PC-9 (cell line): ENCODE results near the gene PCDHA4.
"Not testable (repeated sequence)": the region's sequence is repeated elsewhere in the genome, so short reads cannot be mapped to it uniquely, and the experiment has no call there.

Experiments used
- EZH2 ChIP-seq: fragments of 200-600 bp; sonication (generic); IDR thresholded peaks from 2 replicates; pipeline ENCODE4 v1.8.0; 2017; ENCODE audit warnings: antibody characterized with exemption, low read depth
- TF ChIP-seq, protein P1 (sequence below): fragments of 200-600 bp; sonication (generic); conservative IDR thresholded peaks from 2 replicates; pipeline ENCODE4 v1.6.1; 2017; ENCODE audit warnings: mixed run types, antibody characterized with exemption, mild to moderate bottlenecking, moderate library complexity

DNA sequence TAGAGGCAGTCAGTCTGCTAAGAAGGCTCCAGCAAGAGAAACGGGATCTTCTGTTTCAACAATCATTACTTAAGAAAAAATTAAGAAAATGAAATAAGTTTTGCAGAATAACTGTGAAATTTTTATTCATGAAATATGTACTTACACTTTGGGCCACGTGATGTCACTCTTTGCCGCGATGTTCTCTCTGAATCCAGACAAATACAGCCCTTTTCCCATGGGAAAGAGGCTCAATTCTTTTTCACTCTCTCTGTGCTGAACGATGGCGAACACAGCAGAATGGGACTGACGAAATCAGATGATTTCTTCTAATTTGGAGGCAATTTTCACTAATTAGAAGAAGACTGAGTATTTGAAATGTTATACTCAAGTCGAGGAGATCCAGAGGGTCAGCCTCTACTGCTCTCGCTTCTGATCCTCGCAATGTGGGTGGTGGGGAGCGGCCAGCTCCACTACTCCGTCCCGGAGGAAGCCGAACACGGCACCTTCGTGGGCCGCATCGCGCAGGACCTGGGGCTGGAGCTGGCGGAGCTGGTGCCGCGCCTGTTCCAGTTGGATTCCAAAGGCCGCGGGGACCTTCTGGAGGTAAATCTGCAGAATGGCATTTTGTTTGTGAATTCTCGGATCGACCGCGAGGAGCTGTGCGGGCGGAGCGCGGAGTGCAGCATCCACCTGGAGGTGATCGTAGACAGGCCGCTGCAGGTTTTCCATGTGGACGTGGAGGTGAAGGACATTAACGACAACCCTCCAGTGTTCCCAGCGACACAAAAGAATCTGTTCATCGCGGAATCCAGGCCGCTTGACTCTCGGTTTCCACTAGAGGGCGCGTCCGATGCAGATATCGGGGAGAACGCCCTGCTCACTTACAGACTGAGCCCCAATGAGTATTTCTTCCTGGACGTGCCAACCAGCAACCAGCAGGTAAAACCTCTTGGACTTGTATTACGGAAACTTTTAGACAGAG is 41.6 kb downstream of the PCDHA4 start, which contains the start of gene PCDHA9:
- TF ChIP-seq, protein P1, sequence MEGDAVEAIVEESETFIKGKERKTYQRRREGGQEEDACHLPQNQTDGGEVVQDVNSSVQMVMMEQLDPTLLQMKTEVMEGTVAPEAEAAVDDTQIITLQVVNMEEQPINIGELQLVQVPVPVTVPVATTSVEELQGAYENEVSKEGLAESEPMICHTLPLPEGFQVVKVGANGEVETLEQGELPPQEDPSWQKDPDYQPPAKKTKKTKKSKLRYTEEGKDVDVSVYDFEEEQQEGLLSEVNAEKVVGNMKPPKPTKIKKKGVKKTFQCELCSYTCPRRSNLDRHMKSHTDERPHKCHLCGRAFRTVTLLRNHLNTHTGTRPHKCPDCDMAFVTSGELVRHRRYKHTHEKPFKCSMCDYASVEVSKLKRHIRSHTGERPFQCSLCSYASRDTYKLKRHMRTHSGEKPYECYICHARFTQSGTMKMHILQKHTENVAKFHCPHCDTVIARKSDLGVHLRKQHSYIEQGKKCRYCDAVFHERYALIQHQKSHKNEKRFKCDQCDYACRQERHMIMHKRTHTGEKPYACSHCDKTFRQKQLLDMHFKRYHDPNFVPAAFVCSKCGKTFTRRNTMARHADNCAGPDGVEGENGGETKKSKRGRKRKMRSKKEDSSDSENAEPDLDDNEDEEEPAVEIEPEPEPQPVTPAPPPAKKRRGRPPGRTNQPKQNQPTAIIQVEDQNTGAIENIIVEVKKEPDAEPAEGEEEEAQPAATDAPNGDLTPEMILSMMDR = not testable (repeated sequence)
- TF ChIP-seq EZH2 = not testable (repeated sequence)
